Parathyroid adenoma (tissue), 2 donors: ENCODE data around the gene HBEGF.
"Not testable (repeated sequence)": the region's sequence is repeated elsewhere in the genome, so short reads cannot be mapped to it uniquely, and the experiment has no call there.

Experiments used
- H2AFZ ChIP-seq: fragments of 300-600 bp; sonication (generic); one replicate; pipeline ENCODE4 v1.7.0; 2017; ENCODE audit warnings: antibody characterized with exemption, mild to moderate bottlenecking
- H3K27ac ChIP-seq: fragments of 300-600 bp; sonication (generic); one replicate; pipeline ENCODE4 v1.7.0; 2017
- H3K27me3 ChIP-seq: fragments of 300-600 bp; sonication (generic); one replicate; pipeline ENCODE4 v1.7.0; 2017; ENCODE audit warnings: low read length; ENCODE audit not compliant: control insufficient read depth, insufficient read depth
- H3K36me3 ChIP-seq: fragments of 300-600 bp; sonication (generic); one replicate; pipeline ENCODE4 v1.7.0; 2017; ENCODE audit warnings: low read length; ENCODE audit not compliant: control insufficient read depth, insufficient read depth
- H3K4me1 ChIP-seq: fragments of 300-600 bp; sonication (generic); one replicate; pipeline ENCODE4 v1.7.0; 2017; ENCODE audit warnings: control low read depth
- H3K4me2 ChIP-seq: fragments of 300-600 bp; sonication (generic); one replicate; pipeline ENCODE4 v1.7.0; 2017; ENCODE audit warnings: low read length
- H3K4me3 ChIP-seq: fragments of 300-600 bp; sonication (generic); one replicate; pipeline ENCODE4 v1.7.0; 2017; ENCODE audit warnings: low read depth, low read length
- H3K79me2 ChIP-seq: fragments of 300-600 bp; sonication (generic); one replicate; pipeline ENCODE4 v1.7.0; 2017; ENCODE audit warnings: control low read depth
- H3K9ac ChIP-seq: fragments of 300-600 bp; sonication (generic); one replicate; pipeline ENCODE4 v1.7.0; 2017; ENCODE audit warnings: mild to moderate bottlenecking
- H3K9me3 ChIP-seq: fragments of 300-600 bp; sonication (generic); one replicate; pipeline ENCODE4 v1.7.0; 2017; ENCODE audit warnings: low read length; ENCODE audit not compliant: control insufficient read depth
- CTCF ChIP-seq: fragments of 300-600 bp; sonication (generic); IDR thresholded peaks from one replicate; pipeline ENCODE4 v1.7.0; 2017; ENCODE audit warnings: antibody characterized with exemption, mild to moderate bottlenecking
- donor health status: primary hyperparathyroidism.

Gene HBEGF

GRCh38 chr5:140344683-140345423 is 1.6 kb downstream of the HBEGF start:
- H2AFZ ChIP-seq, result peak overlapping the region; percentile 91
- H3K27ac ChIP-seq, result no peak overlapping the region
- H3K79me2 ChIP-seq, result no peaks in the 10 kb centered on the region
- no peaks in the 10 kb centered on the region for H3K9me3 ChIP-seq
- no peaks in the 10 kb centered on the region for H3K36me3 ChIP-seq
- no peaks in the 10 kb centered on the region for H3K27me3 ChIP-seq
- no peak for TF ChIP-seq CTCF
- no peak overlapping the region for H3K4me2 ChIP-seq
- peaks cover 17% of the 10 kb centered on the region for H3K4me1 ChIP-seq
- no peak overlapping the region for H3K9ac ChIP-seq
- peak overlapping the region; percentile 58 for H3K4me3 ChIP-seq

GRCh38 chr5:140343849-140344248 is 2.6 kb downstream of the HBEGF start:
- H3K27ac ChIP-seq, H2AFZ ChIP-seq, H3K4me3 ChIP-seq, H3K27me3 ChIP-seq, H3K4me2 ChIP-seq, H3K79me2 ChIP-seq, H3K36me3 ChIP-seq, H3K9me3 ChIP-seq, H3K9ac ChIP-seq: not testable (repeated sequence)
- peaks cover 17% of the 10 kb centered on the region for H3K4me1 ChIP-seq

- Histone ChIP-seq H3K4me3 (no peak overlapping the region), H3K27ac (no peak overlapping the region), H2AFZ (no peak overlapping the region), H3K4me1 (peaks cover 11% of the 10 kb centered on the region), H3K79me2 (no peaks in the 10 kb centered on the region), H3K4me2 (no peak overlapping the region), H3K9me3 (no peaks in the 10 kb centered on the region), H3K9ac (no peak overlapping the region), H3K36me3 (no peaks in the 10 kb centered on the region), H3K27me3 (no peaks in the 10 kb centered on the region)
- no peak for TF ChIP-seq CTCF
These were observed 3.5 kb downstream of the HBEGF start for GRCh38 chr5:140342896-140343295.

GRCh38 chr5:140342287-140342686 is 4.1 kb downstream of the HBEGF start:
- no peaks in the 10 kb centered on the region for H3K36me3 ChIP-seq
- H3K27ac ChIP-seq, result peak overlapping the region; percentile 46
- no peak for TF ChIP-seq CTCF
- H2AFZ ChIP-seq, result no peak overlapping the region
- no peak overlapping the region for H3K9ac ChIP-seq
- no peaks in the 10 kb centered on the region for H3K27me3 ChIP-seq
- peaks cover 5% of the 10 kb centered on the region for H3K4me1 ChIP-seq
- no peaks in the 10 kb centered on the region for H3K9me3 ChIP-seq
- H3K79me2 ChIP-seq, result no peaks in the 10 kb centered on the region
- no peak overlapping the region for H3K4me3 ChIP-seq
- no peak overlapping the region for H3K4me2 ChIP-seq

- H3K9ac ChIP-seq, result no peak overlapping the region
- peak overlapping the region; percentile 25 for H3K4me2 ChIP-seq
- H3K36me3 ChIP-seq, result no peaks in the 10 kb centered on the region
- H3K4me3 ChIP-seq, result no peak overlapping the region
- no peak for TF ChIP-seq CTCF
- H3K27ac ChIP-seq, result peak overlapping the region; percentile 46
- H3K79me2 ChIP-seq, result no peaks in the 10 kb centered on the region
- H3K4me1 ChIP-seq, result no peaks in the 10 kb centered on the region
- no peaks in the 10 kb centered on the region for H3K27me3 ChIP-seq
- no peak overlapping the region for H2AFZ ChIP-seq
- no peaks in the 10 kb centered on the region for H3K9me3 ChIP-seq
These were observed 4.8 kb downstream of the HBEGF start for GRCh38 chr5:140341591-140341990.
